Measurements from ENCODE around the gene ZSCAN4.

The ZSCAN4 gene

DNA sequence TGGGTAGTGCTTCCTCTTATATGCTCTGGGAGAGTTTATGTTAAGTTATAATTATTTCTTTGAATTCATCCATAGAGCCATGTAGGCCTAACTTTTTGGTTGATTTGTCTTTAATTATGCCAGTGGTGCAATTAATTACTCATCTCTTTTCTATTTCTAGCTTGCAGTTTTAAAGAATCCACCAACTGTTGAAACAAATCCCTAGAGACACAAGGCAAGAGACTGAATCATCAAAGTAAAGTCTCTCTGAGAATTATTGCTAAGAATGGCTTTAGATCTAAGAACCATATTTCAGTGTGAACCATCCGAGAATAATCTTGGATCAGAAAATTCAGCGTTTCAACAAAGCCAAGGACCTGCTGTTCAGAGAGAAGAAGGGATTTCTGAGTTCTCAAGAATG lies 7.1 kb downstream of the ZSCAN4 start:
- no peak for DNase-seq (ENCODE audit: low spot score)

- DNase-seq (ENCODE audit: low spot score) = no peak
Measured at GRCh38 chr19:57682226-57682766, 13.6 kb downstream of the ZSCAN4 start.

GRCh38 chr19:57686727-57687126 lies 18.0 kb downstream of the ZSCAN4 start:
- no peak for DNase-seq (ENCODE audit: low spot score)

DNA sequence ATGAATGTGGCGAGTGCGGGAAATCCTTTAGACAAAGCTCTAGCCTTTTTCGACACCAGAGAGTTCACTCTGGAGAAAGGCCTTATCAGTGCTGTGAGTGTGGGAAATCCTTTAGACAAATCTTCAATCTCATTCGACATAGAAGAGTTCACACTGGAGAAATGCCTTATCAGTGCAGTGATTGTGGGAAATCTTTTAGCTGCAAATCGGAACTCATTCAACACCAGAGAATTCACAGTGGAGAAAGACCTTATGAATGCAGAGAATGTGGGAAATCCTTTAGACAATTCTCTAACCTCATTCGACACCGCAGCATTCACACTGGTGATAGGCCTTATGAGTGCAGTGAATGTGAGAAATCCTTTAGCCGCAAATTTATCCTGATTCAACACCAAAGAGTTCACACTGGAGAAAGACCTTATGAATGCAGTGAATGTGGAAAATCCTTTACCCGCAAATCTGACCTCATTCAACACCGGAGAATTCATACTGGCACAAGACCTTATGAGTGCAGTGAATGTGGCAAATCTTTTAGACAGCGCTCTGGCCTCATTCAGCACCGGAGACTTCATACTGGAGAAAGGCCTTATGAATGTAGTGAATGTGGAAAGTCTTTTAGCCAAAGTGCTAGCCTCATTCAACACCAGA lies 18.8 kb downstream of the ZSCAN4 start:
- no peak for DNase-seq (ENCODE audit: low spot score)

- no peak for DNase-seq (ENCODE audit: low spot score)
Measured at GRCh38 chr19:57688011-57688763, 19.5 kb downstream of the ZSCAN4 start.

DNA sequence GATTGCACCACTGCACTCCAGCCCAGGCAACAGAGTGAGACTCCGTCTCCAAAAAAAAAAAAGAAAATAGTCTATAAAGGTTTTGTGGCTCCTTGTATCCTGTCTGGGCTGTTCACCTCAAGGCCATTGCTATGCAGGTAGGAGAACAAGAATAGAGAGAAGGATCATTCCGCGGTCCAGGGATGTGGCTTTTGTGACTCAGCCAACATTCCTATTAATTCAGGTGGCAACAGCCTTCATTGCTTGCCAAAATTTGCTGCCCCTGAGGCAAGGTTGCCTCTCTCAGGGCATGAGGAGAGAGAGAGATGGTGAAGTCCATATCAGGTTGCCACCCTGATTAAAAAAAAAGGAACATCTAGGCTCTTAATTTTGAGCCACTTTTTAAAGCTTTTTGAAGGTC lies 21.0 kb downstream of the ZSCAN4 start:
- no peak for DNase-seq (ENCODE audit: low spot score)

- DNase-seq (ENCODE audit: low spot score) = no peak
Measured at GRCh38 chr19:57701625-57702024, 32.9 kb downstream of the ZSCAN4 start.

DNA sequence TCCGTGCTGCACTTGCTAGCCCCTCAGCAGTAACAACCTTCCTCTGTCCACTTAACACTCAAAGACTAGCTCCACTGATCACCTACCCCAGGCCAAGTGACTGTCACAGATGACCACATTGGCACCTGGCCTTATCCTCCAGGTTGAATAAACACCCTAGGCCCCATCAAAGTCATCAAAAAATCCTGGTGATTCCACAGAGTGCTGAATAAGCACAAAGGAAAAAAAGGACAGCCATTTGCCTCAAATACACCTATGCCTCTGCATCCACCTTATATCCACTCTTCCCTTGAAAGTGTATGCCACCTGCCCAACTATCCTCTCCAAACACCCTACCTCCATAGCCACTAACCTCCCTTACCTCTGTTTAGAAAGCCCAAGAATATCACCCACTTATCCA lies 37.6 kb downstream of the ZSCAN4 start:
- no peak for DNase-seq (ENCODE audit: low spot score)

DNA sequence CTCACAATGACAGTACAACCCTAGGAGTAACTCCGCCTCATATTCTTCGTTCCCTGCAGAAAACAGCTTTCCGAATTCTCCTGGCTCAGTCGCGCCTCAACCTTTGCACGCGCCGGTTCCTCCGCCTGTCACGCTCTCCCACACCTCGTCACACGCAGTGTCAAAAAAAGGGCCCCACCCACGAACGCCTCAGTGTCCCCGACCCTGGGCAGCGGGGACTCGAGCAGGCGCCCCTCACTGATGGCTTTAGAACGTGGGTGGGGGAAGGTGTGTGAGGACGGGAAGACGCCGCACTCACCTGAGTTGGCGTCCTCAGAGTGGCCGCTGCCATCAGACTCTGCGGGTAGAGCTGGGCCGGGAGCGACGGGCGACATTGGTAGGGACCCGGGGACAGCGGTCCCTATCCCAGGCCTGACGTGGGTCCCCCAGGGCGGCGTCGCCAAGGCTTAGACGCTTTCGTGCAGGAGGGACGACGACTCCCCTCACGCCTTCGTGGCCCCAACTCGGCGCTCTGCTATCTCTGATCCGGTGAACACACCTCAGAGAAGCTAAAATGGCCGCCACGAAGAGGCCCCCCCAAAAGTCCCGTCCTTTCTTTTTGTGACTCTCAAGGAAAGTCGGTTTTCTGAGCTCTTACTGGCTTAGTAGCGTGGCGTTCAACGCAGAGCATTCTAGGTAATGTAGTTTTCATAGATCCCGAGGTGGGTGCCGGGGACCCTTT lies 40.1 kb downstream of the ZSCAN4 start, which contains the start of gene ZNF154:
Gene ZNF154 (minus strand): TSS at position 564 of the 721 bp plus-strand sequence. CDS start 233 bp downstream, at position 331.
- DNase-seq (ENCODE audit: low spot score) = peak; percentile 71

DNA sequence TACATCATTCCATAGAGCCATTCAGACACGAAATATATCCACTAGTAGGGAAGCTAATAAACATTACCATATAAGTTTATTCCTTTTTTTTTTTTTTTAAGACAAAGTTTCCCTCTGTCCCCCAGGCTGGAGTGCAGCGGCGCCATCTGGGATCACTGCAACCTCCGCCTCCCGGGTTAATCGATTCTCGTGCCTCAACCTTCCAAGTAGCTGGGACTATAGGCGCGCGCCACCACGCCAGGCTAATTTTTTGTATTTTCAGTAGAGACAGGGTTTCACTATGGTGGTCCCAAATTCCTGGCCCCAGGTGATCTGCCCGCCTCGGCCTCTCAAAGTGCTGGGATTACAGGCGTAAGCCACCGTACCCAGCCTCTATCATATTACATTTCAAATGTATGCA lies 40.9 kb downstream of the ZSCAN4 start:
- no peak for DNase-seq (ENCODE audit: low spot score)

- no peak for DNase-seq (ENCODE audit: low spot score)
Measured at GRCh38 chr19:57712222-57712621, 43.5 kb downstream of the ZSCAN4 start.

GRCh38 chr19:57719424-57719823 lies 50.7 kb downstream of the ZSCAN4 start:
- no peak for DNase-seq (ENCODE audit: low spot score)

- no peak for DNase-seq (ENCODE audit: low spot score)
Measured at GRCh38 chr19:57719901-57720519, 51.3 kb downstream of the ZSCAN4 start.

GRCh38 chr19:57720878-57721277 lies 52.1 kb downstream of the ZSCAN4 start:
- no peak for DNase-seq (ENCODE audit: low spot score)
